Activated naive CD4-positive, alpha-beta T cell treated with anti-CD3 and anti-CD28 coated beads, Interleukin-2, amount 50 U/mL, for 24 hours (primary cell): ENCODE results near the gene GRID1.

ENCODE experiments used
- H3K27ac Mint-ChIP-seq: one replicate; pipeline ENCODE4 v1.8.0; 2021; ENCODE audit warnings: mild to moderate bottlenecking, mixed read lengths
- H3K27me3 Mint-ChIP-seq: one replicate; pipeline ENCODE4 v1.8.0; 2021; ENCODE audit warnings: mixed read lengths
- H3K36me3 Mint-ChIP-seq: one replicate; pipeline ENCODE4 v1.8.0; 2021; ENCODE audit warnings: mixed read lengths
- H3K4me1 Mint-ChIP-seq: one replicate; pipeline ENCODE4 v1.8.0; 2021; ENCODE audit warnings: mixed read lengths
- H3K4me3 Mint-ChIP-seq: one replicate; pipeline ENCODE4 v1.8.0; 2021; ENCODE audit warnings: mild to moderate bottlenecking, mixed read lengths
- H3K9me3 Mint-ChIP-seq: one replicate; pipeline ENCODE4 v1.8.0; 2021; ENCODE audit warnings: mixed read lengths

Gene GRID1

GRCh38 chr10:86343761-86344160, 22.8 kb downstream of the GRID1 start:
- Mint-ChIP-seq H3K4me1 (no peaks in the 10 kb centered on the region), H3K36me3 (no peaks in the 10 kb centered on the region), H3K27ac (no peak overlapping the region)

GRCh38 chr10:86342111-86342863, 24.3 kb downstream of the GRID1 start:
- Mint-ChIP-seq H3K9me3 (no peaks in the 10 kb centered on the region), H3K27me3 (no peaks in the 10 kb centered on the region), H3K36me3 (no peaks in the 10 kb centered on the region), H3K4me3 (no peak overlapping the region), H3K4me1 (no peaks in the 10 kb centered on the region), H3K27ac (no peak overlapping the region)

More at GRCh38 chr10:86343761-86344160, 22.8 kb downstream of the GRID1 start:
- peaks cover 3% of the 10 kb centered on the region for H3K27me3 Mint-ChIP-seq
- H3K4me3 Mint-ChIP-seq: no peak overlapping the region
- no peaks in the 10 kb centered on the region for H3K9me3 Mint-ChIP-seq

GRCh38 chr10:86341361-86341811, 25.2 kb downstream of the GRID1 start:
- H3K4me3 Mint-ChIP-seq: no peak overlapping the region
- no peak overlapping the region for H3K27ac Mint-ChIP-seq
- H3K9me3 Mint-ChIP-seq: no peaks in the 10 kb centered on the region
- no peaks in the 10 kb centered on the region for H3K36me3 Mint-ChIP-seq
- no peaks in the 10 kb centered on the region for H3K27me3 Mint-ChIP-seq
- no peaks in the 10 kb centered on the region for H3K4me1 Mint-ChIP-seq

DNA sequence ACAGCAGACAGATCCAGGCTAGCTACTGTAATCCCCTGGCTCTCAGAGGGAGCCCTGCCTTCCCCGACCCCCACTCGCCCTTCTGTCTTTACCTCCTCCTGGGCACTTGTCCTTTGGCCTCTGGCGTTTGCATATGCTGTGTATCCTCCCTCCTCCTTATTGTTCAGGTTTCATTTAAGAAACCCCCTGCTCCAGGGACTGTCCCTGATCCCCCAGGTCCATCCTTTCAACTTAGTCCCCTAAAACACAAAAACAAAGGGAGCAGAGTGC, 25.7 kb downstream of the GRID1 start:
- no peak overlapping the region for H3K27ac Mint-ChIP-seq
- H3K9me3 Mint-ChIP-seq: no peaks in the 10 kb centered on the region
- H3K36me3 Mint-ChIP-seq: no peaks in the 10 kb centered on the region
- H3K4me3 Mint-ChIP-seq: no peak overlapping the region
- H3K4me1 Mint-ChIP-seq: no peaks in the 10 kb centered on the region
- no peaks in the 10 kb centered on the region for H3K27me3 Mint-ChIP-seq

DNA sequence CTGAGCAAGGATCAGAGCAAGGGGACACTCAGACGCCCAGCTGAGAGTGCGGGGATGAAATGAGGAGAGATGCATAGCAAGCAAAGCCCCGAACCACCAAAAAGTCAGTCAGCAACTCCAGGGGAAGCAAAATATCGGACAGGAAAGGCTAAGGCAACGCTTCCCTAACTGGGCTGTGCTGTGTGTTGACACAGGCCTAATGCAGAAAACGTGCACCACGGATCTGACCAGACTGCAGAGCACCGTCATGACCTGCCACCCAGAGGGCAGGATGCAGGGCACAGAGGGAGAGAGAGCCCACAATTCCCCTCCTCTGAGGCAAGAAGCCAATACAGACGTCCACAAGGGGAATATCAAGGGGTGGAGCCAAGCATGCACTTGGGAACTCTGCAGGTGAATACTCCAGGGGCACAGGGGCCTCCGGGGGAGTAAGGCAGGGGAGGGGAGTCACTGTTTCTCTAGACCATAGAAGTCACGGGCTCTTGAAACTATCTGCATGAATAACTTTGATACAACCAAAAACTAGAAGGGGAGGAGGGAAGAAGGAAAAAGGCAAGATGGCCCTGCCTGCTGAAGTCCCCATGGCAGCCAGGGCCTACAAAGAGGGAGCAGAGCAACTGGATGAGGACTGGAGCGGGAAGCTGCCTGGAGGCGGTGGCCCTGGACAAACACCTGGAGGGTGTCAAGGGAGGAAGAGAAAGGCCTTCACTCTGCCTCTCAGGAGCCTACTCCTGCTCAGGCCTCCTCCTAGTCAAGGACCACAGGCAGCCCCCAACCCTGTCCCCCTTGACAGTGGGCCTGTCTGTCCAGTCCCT, 26.2 kb downstream of the GRID1 start:
- Mint-ChIP-seq H3K27ac (no peak overlapping the region), H3K4me3 (no peak overlapping the region), H3K36me3 (no peaks in the 10 kb centered on the region), H3K4me1 (no peaks in the 10 kb centered on the region), H3K9me3 (no peaks in the 10 kb centered on the region), H3K27me3 (no peaks in the 10 kb centered on the region)

DNA sequence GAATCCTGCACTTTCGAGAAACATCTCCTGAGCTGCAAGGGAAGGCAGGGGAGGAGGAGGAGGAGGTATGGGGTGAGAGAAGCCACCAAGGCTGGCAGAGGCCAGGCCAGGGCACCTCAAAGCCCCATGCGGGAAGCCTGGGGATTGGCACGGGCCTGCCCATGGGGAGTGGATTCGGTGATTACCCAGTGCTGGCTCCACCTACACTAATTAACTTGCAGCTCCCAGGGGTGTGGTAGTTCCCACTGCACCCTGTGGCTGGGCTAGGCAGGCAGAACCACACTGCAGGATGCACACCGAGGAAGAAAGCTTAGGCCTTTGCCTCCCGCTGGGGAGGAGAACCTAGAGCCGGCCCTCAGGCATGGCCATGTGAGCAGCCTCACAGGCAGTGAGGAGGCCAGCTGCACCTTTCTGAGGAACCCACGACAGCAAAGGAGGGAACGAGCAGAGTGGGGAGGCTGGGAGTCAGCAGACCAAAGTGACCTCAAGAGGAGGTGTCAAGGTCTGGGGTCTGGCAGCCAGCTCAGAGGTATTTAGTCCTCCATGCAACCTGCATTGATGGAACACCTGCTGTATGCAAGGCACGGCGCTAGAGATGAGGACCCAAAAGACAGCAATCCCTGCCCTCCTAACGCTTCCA, 27.2 kb downstream of the GRID1 start:
- H3K4me3 Mint-ChIP-seq: no peak overlapping the region
- no peak overlapping the region for H3K27ac Mint-ChIP-seq
- H3K4me1 Mint-ChIP-seq: no peaks in the 10 kb centered on the region
- H3K27me3 Mint-ChIP-seq: no peaks in the 10 kb centered on the region
- no peaks in the 10 kb centered on the region for H3K9me3 Mint-ChIP-seq
- H3K36me3 Mint-ChIP-seq: no peaks in the 10 kb centered on the region

DNA sequence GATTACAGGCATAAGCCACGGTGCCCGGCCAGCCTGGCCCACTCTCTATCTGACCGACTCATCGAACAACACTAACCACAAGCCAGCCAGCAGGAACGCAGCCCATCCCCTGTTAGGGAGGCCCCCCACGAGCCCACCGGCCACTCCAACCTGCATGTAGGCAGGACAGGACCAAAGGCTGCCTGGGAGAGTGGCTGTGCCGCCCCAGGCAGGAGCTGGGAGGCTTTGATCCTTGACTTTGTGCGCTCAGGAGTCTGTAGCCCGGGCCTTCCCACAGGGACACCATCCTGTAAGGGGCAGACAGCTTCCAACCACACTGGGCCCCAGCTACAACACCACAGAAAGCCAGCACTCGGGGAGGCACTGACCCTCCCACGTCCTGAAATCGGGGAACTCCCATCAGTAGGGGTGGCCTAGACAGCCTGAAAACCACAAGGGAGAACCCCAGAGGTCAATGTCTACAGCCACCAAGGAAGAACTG, 29.4 kb downstream of the GRID1 start:
- H3K4me1 Mint-ChIP-seq: no peaks in the 10 kb centered on the region
- H3K4me3 Mint-ChIP-seq: no peak overlapping the region
- no peaks in the 10 kb centered on the region for H3K36me3 Mint-ChIP-seq
- no peak overlapping the region for H3K27ac Mint-ChIP-seq
- H3K27me3 Mint-ChIP-seq: no peaks in the 10 kb centered on the region
- H3K9me3 Mint-ChIP-seq: no peaks in the 10 kb centered on the region

- Mint-ChIP-seq H3K9me3 (no peaks in the 10 kb centered on the region), H3K27ac (no peak overlapping the region), H3K27me3 (no peaks in the 10 kb centered on the region)
Observed at GRCh38 chr10:86336341-86336740, 30.3 kb downstream of the GRID1 start.

DNA sequence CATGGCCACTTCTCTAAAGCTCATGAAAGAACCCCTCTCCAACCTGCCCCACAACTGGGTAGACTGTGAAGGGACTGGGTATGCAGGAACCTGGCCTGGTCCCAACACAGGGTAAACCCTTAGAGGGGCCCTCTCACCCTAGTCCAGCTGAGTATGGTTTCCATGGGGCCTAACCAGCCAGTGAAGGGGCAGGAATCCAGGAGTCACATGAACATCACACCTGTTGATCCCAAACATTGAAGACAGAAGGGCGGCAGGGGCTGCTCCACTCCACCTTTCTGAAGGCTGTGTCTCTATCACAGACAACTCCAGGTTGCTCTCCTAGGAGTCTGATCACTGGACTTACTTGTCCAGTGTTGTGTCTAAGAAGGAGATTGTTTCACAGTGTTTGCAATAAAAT, 30.8 kb downstream of the GRID1 start:
- H3K4me1 Mint-ChIP-seq: no peaks in the 10 kb centered on the region
- H3K27me3 Mint-ChIP-seq: no peaks in the 10 kb centered on the region
- H3K4me3 Mint-ChIP-seq: no peak overlapping the region
- no peaks in the 10 kb centered on the region for H3K9me3 Mint-ChIP-seq
- no peak overlapping the region for H3K27ac Mint-ChIP-seq
- no peaks in the 10 kb centered on the region for H3K36me3 Mint-ChIP-seq

More at GRCh38 chr10:86336341-86336740, 30.3 kb downstream of the GRID1 start:
- Mint-ChIP-seq H3K4me3 (no peak overlapping the region), H3K36me3 (no peaks in the 10 kb centered on the region), H3K4me1 (no peaks in the 10 kb centered on the region)

DNA sequence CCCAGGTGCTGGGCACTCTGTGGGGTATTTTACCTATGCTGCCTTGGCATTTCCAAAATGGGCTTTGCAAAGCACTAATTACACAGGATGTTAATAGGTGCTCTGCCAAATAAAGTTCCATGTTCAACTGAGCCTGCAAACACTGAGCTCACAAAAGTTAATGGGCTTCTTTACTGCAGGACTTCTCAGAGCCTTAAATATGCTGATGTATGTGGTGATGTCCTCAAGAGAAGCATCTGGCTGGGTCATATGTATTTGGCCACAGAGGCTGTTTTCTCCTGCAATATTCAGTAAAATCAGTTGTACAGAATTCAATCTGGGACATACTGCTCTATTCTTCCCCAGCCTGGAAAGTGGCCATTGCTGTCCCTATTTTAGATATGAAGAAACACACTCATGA, 31.3 kb downstream of the GRID1 start:
- no peaks in the 10 kb centered on the region for H3K9me3 Mint-ChIP-seq
- H3K4me3 Mint-ChIP-seq: no peak overlapping the region
- no peak overlapping the region for H3K27ac Mint-ChIP-seq
- H3K4me1 Mint-ChIP-seq: no peaks in the 10 kb centered on the region
- H3K27me3 Mint-ChIP-seq: no peaks in the 10 kb centered on the region
- H3K36me3 Mint-ChIP-seq: no peaks in the 10 kb centered on the region

DNA sequence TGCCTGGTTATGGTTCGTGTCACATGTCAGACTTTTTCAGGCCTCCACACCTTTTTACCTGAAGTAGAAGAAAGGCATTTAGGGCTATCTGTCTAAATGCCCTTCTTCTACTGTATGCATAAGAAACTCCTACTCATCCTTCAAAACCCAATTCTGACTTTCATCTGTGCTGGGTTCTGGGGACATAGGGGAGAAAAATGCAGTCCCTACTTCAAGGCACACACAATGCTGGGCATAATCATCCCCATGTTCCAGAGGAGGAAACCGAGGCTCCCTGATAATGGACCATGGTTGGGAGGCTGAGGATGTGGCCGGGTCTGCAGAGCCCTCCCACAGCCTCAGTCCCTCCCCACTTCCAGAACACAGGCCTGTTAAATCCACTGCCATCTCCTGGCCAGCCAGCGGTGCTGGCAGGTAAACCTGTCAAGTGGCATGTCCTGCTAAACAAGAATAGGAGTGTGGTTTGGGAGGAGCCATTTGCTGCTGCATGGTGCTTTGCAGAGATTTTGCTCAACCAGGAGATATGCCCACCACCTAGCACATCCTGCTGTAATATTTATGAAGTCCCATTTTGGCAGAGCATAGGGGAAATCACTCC, 32.0 kb downstream of the GRID1 start:
- H3K36me3 Mint-ChIP-seq: no peaks in the 10 kb centered on the region

DNA sequence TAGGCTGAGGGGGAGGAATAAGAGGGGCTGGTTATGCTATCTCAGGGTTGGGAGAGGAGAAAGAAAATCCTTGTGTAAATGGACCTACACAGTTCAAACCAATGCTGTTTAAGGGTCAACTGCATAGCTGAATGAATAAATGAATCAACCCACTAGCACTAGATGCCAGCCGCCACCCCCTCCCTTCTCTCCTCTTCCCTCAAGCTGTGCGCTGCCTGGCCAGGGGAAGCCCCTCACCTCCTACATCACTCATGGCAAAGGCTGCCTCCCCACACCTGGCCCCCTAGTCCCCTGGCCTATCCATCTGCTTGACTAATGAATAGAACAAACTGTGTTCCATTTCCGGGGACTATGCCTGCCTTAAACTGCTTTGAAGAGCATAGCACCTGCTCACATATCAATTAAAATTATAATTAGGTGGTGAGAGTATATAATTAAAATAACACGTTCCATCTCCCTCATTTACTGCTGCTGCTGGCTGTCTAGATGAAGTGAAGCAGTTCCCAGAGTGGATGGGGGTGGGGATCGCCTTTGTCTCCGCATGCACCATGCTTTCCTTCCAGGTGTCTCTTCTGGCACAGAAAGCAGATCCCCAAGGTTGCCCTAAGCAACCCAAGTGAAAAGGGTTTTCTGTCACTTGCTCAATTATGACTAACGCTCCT, 32.6 kb downstream of the GRID1 start:
- no peaks in the 10 kb centered on the region for H3K36me3 Mint-ChIP-seq
- H3K9me3 Mint-ChIP-seq: no peaks in the 10 kb centered on the region
- no peaks in the 10 kb centered on the region for H3K27me3 Mint-ChIP-seq
- H3K4me1 Mint-ChIP-seq: no peaks in the 10 kb centered on the region
- H3K27ac Mint-ChIP-seq: no peak overlapping the region
- H3K4me3 Mint-ChIP-seq: no peak overlapping the region

More for the DNA sequence above, 32.0 kb downstream of the GRID1 start:
- H3K4me1 Mint-ChIP-seq: no peaks in the 10 kb centered on the region
- no peak overlapping the region for H3K4me3 Mint-ChIP-seq
- H3K27me3 Mint-ChIP-seq: no peaks in the 10 kb centered on the region
- H3K27ac Mint-ChIP-seq: no peak overlapping the region
- H3K9me3 Mint-ChIP-seq: no peaks in the 10 kb centered on the region

- Mint-ChIP-seq H3K4me1 (no peaks in the 10 kb centered on the region), H3K27ac (no peak overlapping the region), H3K27me3 (no peaks in the 10 kb centered on the region), H3K36me3 (no peaks in the 10 kb centered on the region), H3K4me3 (no peak overlapping the region), H3K9me3 (no peaks in the 10 kb centered on the region)
Observed at GRCh38 chr10:86331861-86332260, 34.7 kb downstream of the GRID1 start.

DNA sequence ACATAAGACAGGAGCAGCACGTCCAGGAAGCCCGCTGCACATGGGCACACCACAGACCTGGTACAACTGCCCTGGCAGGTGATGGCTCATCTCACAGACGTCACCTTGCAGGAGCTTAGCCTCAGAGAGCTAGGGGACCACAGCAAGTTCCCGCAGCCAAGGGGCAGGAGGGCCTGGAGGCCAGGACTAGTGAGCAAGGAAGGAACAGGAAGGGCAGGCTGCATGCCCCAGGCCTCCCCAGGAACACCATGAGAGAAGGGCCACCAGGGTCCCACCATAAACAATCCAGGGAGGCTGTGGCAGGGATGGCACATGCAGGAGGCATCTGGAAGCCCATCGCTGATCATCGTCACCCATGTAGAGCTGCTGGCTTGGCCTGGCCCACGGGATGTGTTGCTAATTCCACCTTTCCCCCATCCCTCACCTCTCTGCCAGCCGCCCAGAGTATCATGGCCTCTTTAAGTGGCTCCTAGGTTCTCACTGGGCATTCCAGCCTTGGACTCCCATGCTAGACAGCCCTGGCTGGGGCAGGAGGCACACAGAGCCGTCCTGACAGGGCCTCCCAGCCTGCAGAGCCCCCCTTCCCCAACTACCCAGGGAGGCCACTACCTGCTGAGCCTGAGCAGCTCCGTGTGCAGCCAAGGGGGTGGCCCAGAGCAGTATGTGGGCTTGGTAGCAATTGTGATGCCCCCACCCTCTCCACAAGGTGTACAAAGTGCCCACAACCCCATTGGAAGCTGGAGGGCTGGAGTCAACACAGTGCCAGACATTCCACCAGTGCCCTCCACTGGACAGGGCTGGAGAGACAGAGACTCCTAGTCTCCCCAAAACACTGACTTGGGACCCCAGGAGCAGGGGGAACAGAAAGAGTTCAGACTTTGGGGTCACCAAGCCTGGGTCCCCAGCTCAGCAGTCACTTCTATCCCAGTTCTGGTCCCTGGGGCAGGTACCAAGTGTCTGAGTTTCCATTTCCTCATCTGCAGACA, 35.5 kb downstream of the GRID1 start:
- Mint-ChIP-seq H3K4me1 (no peaks in the 10 kb centered on the region), H3K27me3 (no peaks in the 10 kb centered on the region), H3K36me3 (no peaks in the 10 kb centered on the region), H3K4me3 (no peak overlapping the region), H3K27ac (no peak overlapping the region), H3K9me3 (no peaks in the 10 kb centered on the region)
